Heart right ventricle (tissue), 16 donors: ENCODE measurements around the gene HCFC1R1. TPM values are rescaled to one million over a fixed set of nuclear protein-coding genes. Genes with fewer than 3 reads are reported as not detected.

Source experiments
- ATAC-seq, 8 donors: fragments of 200-7000 bp; cut with Tn5 transposase; one replicate each; pipeline ENCODE4 v1.9.1; 2020; ENCODE audit warnings: mild to moderate bottlenecking in 8 of 8, moderate library complexity in 8 of 8, moderate number of reproducible peaks in 1 of 8
- DNase-seq, 2 donors: peaks; one replicate each; pipeline ENCODE4 v3.0.0-alpha.2; 2020
- H3K27ac ChIP-seq, 10 donors: fragments of 200-600 bp; sonication (generic) in 2 of 10; one replicate each; pipeline versions ENCODE4 v1.5.0 to v1.8.0; 2020 to 2022; ENCODE audit warnings: mild to moderate bottlenecking in 3 of 10
- H3K27me3 ChIP-seq, 7 donors: fragments of 200-600 bp; one replicate each; pipeline ENCODE4 v1.8.0; 2021 to 2022; ENCODE audit warnings: mild to moderate bottlenecking in 2 of 7
- H3K36me3 ChIP-seq, 9 donors: fragments of 200-600 bp; sonication (generic) in 1 of 9; one replicate each; pipeline versions ENCODE4 v1.5.0 to v1.8.0; 2020 to 2022; ENCODE audit warnings: mild to moderate bottlenecking in 2 of 9
- H3K4me1 ChIP-seq, 9 donors: fragments of 200-600 bp; sonication (generic) in 1 of 9; one replicate each; pipeline versions ENCODE4 v1.5.0 to v1.8.0; 2020 to 2022; ENCODE audit warnings: mild to moderate bottlenecking in 4 of 9
- H3K4me3 ChIP-seq, 10 donors: fragments of 200-600 bp; sonication (generic) in 2 of 10; one replicate each; pipeline versions ENCODE4 v1.5.0 to v1.8.0; 2020 to 2022; ENCODE audit warnings: mild to moderate bottlenecking in 7 of 10, moderate library complexity in 2 of 10
- H3K9me3 ChIP-seq, 11 donors: fragments of 200-600 bp in 10 of 11; sonication (generic) in 2 of 11; one replicate each; pipeline versions ENCODE4 v1.5.0 to v1.8.0; 2013 to 2022; ENCODE audit warnings: mild to moderate bottlenecking in 2 of 11, control low read depth in 1 of 11, moderate library complexity in 1 of 11
- WGBS, 2 donors: extraction: QIAGEN DNeasy Blood & Tissue Kit; methylation state at CpG; one replicate each; pipeline ENCODE4 v1.1.7; 2013; ENCODE audit warnings: inconsistent platforms in 1 of 2; 5-methylcytosine and 5-hydroxymethylcytosine counted together
- intact Hi-C, 10 donors: fragments of 100-400 bp; cut with DNase I; formaldehyde crosslinking; loops; one replicate each; pipeline versions ENCODE4 v1.11.1 to v1.14.2; 2022
- polyA plus RNA-seq, 2 donors: library from polyadenylated mRNA; stranded (reverse); fragments of 200-250 nt; gene quantifications; one replicate each; pipeline ENCODE4 v1.2.3, GENCODE V29; 2013
- total RNA-seq, 10 donors: library from RNA; stranded (reverse); fragmentation: NEBNext Ultra II Directional in 3 of 10; extraction: Animal tissue kit (Norgen Biotek cat#: 25700) in 3 of 10; gene quantifications; one replicate each; pipeline versions ENCODE4 v1.2.1 to v1.2.4, GENCODE V29; 2021 to 2023
- TF ChIP-seq, protein P1 (sequence below), 9 donors: fragments of 200-600 bp; sonication (generic) in 2 of 9; IDR thresholded peaks; one replicate each; pipeline versions ENCODE4 v1.5.0 to v1.8.0; 2021 to 2022; ENCODE audit warnings: antibody characterized with exemption in 9 of 9, mild to moderate bottlenecking in 5 of 9, moderate library complexity in 1 of 9
- donor health status: Arrhythmogenic right ventricular cardiomyopathy.
- donor health status: ischemic (EF 13 %, LVEDD 7.1; RV severe dilation, severe dysfunction).
- donor health status: healthy with polysubstance abuse.
- donor health status: DM: no; HTN: yes; CAD: no.
- donor health status: DM: no; HTN: no; CAD: no.
- donor health status: ischemic (EF 25% LVEDD 6.9; RV normal size, moderate dysfunction).
- donor health status: ischemic (EF 25% LVEDD 5.7; RV mildly dilated, moderate dysfunction).
- donor health status: healthy.
- donor health status: DM: yes; HTN: yes; CAD: no.
- donor health status: Ischemic cardiomyopathy.
- donor health status: ischemic (EF 35%, LVEDD 5.7; RV mildly dilated, moderate dysfunction).
- donor health status: nonischemic (EF 11% LVEDD 7.7; RV severe dilation, severe dysfunction).
- donor health status: DM: yes; HTN: yes; CAD: no.
- donor health status: PGD.
- donor health status: ischemic (EF 29% LVEDD 5.4; RV normal size, mild dysfunction).
- donor health status: nonischemic (EF 23%, LVEDD 6.1; RV moderate dilation, normal function).

HCFC1R1 gene
- total and polyA plus RNA-seq, 12 donors = 41.8 to 370 (median 57.2) TPM

DNA sequence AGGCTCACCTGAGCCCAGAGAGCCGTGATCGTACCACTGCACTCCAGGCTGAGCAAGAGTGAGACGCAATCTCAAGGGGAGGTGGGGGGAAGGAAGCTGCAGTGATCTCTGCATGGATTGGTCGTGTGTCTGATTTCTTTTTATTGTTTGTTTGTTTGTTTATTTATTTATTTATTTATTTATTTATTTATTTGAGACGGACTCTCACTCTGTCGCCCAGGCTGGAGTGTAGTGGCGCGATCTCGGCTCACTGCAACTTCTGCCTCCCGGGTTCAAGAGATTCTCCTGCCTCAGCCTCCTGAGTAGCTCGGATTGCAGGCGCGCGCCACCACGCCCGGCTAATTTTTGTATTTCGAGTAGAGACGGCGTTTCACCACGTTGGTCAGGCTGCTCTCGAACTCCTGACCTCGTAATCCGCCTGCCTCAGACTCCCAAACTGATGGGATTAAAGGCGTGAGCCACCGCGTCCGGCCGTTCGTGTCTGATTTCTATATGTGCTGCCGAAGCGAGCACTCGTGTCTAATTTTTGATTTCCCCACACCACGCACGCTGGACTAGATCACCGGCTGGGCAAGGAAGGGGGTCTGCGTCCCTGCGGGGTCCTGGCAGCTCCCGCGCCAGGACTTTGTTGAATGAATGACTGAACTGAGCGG, 4.0 kb downstream of the HCFC1R1 start:
- DNase-seq (no peak), ATAC-seq (no peak)
- peaks cover 23 to 62% (median 53%) of the 10 kb centered on the region in 9 donors for H3K4me1 ChIP-seq
- intact Hi-C loops = no loop called here
- no peaks in the 10 kb centered on the region for H3K36me3 ChIP-seq
- WGBS, 2 donors = 29 to 33% methylated on average over 40 of the region's 40 CpGs
- TF ChIP-seq, protein P1, sequence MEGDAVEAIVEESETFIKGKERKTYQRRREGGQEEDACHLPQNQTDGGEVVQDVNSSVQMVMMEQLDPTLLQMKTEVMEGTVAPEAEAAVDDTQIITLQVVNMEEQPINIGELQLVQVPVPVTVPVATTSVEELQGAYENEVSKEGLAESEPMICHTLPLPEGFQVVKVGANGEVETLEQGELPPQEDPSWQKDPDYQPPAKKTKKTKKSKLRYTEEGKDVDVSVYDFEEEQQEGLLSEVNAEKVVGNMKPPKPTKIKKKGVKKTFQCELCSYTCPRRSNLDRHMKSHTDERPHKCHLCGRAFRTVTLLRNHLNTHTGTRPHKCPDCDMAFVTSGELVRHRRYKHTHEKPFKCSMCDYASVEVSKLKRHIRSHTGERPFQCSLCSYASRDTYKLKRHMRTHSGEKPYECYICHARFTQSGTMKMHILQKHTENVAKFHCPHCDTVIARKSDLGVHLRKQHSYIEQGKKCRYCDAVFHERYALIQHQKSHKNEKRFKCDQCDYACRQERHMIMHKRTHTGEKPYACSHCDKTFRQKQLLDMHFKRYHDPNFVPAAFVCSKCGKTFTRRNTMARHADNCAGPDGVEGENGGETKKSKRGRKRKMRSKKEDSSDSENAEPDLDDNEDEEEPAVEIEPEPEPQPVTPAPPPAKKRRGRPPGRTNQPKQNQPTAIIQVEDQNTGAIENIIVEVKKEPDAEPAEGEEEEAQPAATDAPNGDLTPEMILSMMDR (IDR thresholded peaks at IDR 0.05) = no peak
- H3K4me3 ChIP-seq = peak overlapping the region; percentile 47 to 87 (median 74)
- H3K27ac ChIP-seq = peak overlapping the region in 5 of 10 donors; percentile 95 to 100 (median 98)
- H3K27me3 ChIP-seq = peaks cover 11 to 39% (median 20%) of the 10 kb centered on the region in 7 donors
- H3K9me3 ChIP-seq = no peaks in the 10 kb centered on the region

DNA sequence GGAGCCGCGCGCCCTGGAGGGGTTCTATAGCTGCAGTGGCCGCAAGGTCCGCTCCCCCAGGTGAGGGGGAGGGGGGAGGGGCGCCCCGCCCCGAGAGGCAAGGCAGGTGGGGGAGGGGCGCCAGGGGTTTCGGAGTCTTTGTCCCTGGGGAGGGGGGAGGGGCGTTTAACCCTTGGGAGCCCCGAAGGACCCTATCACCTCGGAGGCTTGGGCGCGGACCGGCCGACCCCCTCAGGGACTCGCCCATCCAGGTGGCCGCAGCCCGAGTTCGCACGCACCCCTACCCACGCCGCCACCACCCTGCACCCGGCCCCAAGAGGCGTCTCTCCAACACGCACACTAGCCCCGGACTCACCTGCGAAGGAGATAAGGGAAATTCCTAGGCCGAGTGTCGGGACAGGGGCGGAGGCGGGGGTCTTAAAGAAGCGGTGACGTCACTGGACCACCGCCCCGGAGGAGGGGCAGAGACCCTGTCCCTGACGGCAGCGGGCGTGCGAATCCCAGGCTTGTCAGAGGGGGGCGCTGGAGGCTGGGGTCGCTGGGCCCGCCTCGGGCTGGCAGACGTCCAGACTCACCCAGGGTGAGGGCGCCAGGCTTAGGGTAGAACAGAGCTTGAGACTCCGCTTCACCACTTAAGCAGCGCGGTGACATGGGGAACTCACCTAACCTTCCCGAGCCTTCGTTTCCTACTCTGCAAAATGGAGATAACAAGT, 5.8 kb downstream of the HCFC1R1 start, which contains the start of gene CLDN6:
Gene CLDN6 (minus strand): TSS at position 390 of the 713 bp plus-strand sequence. CDS start 2,162 bp downstream, outside the sequence.
- H3K27me3 ChIP-seq = peaks cover 19 to 57% (median 36%) of the 10 kb centered on the region in 7 donors
- ATAC-seq = no peak

DNA sequence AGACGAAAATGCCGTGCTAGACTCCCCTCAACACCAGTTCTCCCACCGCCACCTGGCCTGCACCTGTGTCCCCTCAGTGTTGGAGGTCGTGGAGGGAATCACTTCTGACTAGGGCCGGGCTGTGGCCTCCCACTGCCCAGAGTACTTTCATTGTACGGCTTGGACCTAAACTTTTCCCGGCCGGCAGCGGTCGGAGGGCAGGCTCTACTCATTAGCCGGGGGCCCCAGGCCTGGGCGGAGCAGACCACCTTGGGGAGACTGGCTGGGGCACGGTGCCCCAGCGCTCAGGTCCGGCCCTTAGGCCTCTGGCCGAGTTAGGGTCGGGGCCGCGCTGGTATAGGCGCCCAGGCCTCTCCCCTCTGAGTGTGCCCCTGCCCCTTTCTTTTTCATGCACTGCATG, 6.4 kb downstream of the HCFC1R1 start:
- intact Hi-C loops = no loop called here
- TF ChIP-seq, protein P1 (IDR thresholded peaks at IDR 0.05) = no peak
- peaks cover 19 to 63% (median 42%) of the 10 kb centered on the region in 7 donors for H3K27me3 ChIP-seq

More for the DNA sequence above, 5.8 kb downstream of the HCFC1R1 start, which contains the start of gene CLDN6:
- intact Hi-C loops = no loop called here
- Histone ChIP-seq H3K27ac (no peak within 1 kb of the TSS), H3K36me3 (no peaks in the 10 kb centered on the region), H3K9me3 (no peaks in the 10 kb centered on the region), H3K4me3 (no peak within 1 kb of the TSS), H3K4me1 (peaks cover 15 to 48% (median 41%) of the 10 kb centered on the region in 9 donors)
- no peak for DNase-seq
- TF ChIP-seq, protein P1 (IDR thresholded peaks at IDR 0.05) = peak in 4 of 9 donors; percentile 18 to 27 (median 24)
- 8 to 9% methylated on average over 49 to 52 of the region's 52 CpGs for WGBS, 2 donors

DNA sequence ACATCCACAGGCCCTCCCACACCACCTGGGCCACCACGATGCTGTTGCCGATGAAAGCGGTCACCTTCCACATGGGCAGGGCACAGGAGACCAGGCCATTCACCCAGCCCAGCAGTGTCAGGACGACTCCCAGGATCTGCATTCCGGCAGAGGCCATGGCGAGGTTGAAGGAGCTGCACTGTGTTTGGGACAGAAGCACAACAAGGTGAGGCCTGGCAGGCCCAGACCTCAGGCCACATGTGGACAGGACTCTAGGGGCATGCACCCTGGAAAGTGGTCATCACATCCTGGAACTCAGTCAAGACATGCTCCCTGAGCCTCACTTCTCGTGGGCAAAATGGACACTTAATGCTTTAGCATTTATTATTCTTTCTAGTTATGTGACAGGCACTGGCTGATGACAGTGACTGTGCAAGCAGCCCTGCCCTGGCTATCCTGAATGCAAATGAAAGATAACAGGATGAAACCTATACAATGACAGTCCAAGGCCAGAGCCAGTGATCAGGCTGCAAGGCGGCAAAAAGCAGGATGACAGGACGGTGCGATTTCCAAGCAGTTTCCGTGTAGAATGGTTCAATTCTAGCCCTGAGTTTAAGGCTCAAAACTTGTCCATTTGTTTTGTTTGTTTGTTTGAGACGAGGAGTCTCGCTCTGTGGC, 7.7 kb downstream of the HCFC1R1 start:
- no peaks in the 10 kb centered on the region for H3K36me3 ChIP-seq
- H3K4me3 ChIP-seq = no peak overlapping the region
- TF ChIP-seq, protein P1 (IDR thresholded peaks at IDR 0.05) = no peak
- peaks cover 19 to 76% (median 55%) of the 10 kb centered on the region in 7 donors for H3K27me3 ChIP-seq
- ATAC-seq (no peak), DNase-seq (no peak)
- H3K9me3 ChIP-seq = no peaks in the 10 kb centered on the region
- intact Hi-C loops = no loop called here
- H3K27ac ChIP-seq = no peak overlapping the region
- H3K4me1 ChIP-seq = peaks cover 0 to 28% (median 22%) of the 10 kb centered on the region in 9 donors
- WGBS, 2 donors = 84 to 86% methylated on average over 13 of the region's 13 CpGs

More for the DNA sequence above, 6.4 kb downstream of the HCFC1R1 start:
- no peak overlapping the region for H3K27ac ChIP-seq
- no peak for ATAC-seq
- 45 to 60% methylated on average over 20 of the region's 20 CpGs for WGBS, 2 donors
- no peak for DNase-seq
- no peaks in the 10 kb centered on the region for H3K36me3 ChIP-seq
- no peak overlapping the region for H3K4me3 ChIP-seq
- peaks cover 9 to 42% (median 35%) of the 10 kb centered on the region in 9 donors for H3K4me1 ChIP-seq
- H3K9me3 ChIP-seq = no peaks in the 10 kb centered on the region
